Stimulated activated CD4-positive, alpha-beta T cell treated with anti-CD3 and anti-CD28 coated beads, TNF-alpha, amount 100 ng/mL, for 4 hours (primary cell): ENCODE data around the gene MINDY4B.
"Not testable (repeated sequence)": the region's sequence is repeated elsewhere in the genome, so short reads cannot be mapped to it uniquely, and the experiment has no call there.

Experiments used
- DNase-seq, 3 experiments: peaks; one replicate each; pipeline ENCODE4 v3.0.0-alpha.2; 2020; ENCODE audit warnings: low read depth in 3 of 3

MINDY4B gene

GRCh38 chr3:150898046-150898754, 7.0 kb downstream of the MINDY4B start:
- DNase-seq: no peak

GRCh38 chr3:150897592-150897991, 7.6 kb downstream of the MINDY4B start:
- no peak for DNase-seq

DNA sequence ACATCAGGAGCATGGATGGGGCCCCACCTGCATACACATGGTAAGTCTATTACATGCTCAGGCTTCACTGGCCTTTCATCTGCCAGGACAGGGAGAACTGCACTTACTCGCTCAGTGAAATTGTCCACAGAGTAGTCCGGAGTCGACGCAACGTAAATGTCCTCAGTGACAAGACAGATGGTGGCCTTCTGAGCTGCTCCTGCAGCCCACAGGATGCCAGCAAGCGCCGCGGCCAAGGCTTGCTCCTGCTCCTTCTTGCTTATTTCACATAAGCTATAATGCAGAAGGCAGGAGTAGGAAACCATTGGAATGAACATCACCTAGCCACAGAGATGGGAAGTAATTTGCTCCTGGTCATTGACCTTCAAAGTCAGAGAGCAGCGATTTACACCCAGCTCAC, 14.4 kb downstream of the MINDY4B start:
- no peak for DNase-seq

- DNase-seq: no peak
These were observed 14.9 kb downstream of the MINDY4B start for GRCh38 chr3:150890295-150890694.

GRCh38 chr3:150889106-150889505, 16.1 kb downstream of the MINDY4B start:
- DNase-seq: no peak

DNA sequence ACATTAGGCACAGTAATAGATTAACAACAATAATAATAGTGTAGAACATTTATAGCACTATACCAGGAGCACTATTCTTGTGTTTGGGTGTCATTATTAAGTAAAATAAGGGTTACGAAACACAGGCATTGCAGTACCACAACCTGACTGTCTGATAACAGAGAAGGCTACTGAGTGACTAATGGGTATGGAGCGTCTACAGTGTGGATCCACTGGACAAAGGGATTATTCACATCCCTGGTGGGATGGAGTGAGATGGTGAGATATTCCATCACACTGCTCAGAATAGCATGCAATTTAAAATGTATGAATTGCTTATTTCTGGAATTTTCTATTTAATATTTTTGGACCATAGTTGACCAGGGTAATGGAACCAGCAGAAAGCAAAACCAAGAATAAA, 18.2 kb downstream of the MINDY4B start:
- DNase-seq: no peak

DNA sequence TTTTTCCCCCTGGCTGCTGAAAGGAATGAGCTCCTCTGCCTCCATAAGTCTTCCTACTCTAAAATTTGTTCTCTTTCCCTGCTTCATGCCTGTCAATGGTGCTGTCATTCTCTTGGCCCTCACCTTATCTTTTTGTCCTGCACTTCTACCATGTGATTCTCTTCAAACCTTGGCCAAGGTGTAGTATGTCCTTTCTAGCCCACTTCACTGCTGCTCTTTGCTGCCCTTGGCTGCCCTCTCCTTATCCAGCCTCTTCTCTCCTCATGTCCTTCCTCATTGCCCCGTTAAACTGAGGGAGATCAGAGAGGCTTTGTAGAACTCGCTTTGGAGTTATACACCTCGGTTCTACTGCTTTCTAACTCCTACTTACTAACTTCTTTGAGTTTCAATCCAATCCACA, 19.7 kb downstream of the MINDY4B start:
- DNase-seq: no peak

GRCh38 chr3:150878996-150879575, 26.2 kb downstream of the MINDY4B start:
- DNase-seq: no peak

DNA sequence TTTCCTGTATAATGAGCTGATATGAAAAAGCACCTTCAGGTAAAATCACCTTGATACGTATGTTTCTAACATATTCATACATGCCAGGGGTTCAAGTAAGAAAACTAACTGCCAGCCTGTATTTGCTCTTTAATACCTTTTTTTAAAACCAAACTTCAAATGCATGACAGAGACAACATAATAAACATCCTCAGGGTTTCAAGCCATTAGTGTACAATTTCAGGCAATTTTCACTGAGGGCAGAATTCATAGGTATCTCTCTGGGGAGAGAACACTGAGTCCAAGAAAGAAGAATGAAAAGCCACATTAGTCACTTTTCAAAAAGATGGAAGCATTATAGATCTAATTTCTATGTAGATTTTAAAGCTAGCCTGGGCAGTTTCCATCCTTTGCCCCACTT, 26.9 kb downstream of the MINDY4B start:
- no peak for DNase-seq

- no peak for DNase-seq
These were observed 27.9 kb downstream of the MINDY4B start for GRCh38 chr3:150877303-150877702.

- no peak for DNase-seq
These were observed 28.5 kb downstream of the MINDY4B start for GRCh38 chr3:150876611-150877265.

DNA sequence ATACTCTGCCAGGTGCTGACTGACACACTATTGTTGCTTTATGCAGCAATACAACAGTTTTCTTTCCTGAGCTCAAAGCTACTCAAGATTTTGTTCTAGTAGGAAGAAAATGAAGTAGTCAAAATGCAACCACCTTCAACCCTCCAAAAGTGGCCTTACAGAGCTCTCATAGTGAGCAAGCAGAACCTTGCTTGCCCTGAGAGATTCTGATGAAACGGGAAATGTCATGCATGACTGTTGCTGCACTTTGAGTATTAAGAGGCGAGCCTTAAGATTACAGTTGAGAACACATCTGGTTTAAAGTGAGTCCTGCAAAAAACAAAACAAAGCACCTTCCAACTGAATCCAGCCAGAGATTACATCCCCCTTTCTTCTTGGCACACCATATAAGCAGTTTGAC, 29.7 kb downstream of the MINDY4B start:
- no peak for DNase-seq

GRCh38 chr3:150874666-150875219, 30.5 kb downstream of the MINDY4B start:
- no peak for DNase-seq

DNA sequence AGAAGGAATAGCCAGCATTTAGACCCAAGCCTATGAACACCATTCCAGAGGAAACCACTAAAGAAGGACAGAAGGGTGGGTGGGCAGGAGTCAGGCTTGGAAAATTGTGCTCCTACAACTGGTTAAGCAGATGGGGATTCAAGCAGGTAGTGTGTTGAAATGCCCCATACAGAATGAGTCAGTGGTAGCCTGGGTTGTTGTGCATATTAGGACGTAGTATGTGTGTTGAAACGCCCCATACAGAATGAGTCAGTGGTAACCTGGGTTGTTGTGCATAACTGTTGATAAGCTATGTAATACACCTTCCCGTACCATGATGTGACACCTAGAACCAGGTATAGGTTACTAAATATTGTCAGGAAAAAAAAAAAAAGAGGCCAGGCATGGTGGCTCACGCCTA, 34.0 kb downstream of the MINDY4B start:
- DNase-seq: no peak

DNA sequence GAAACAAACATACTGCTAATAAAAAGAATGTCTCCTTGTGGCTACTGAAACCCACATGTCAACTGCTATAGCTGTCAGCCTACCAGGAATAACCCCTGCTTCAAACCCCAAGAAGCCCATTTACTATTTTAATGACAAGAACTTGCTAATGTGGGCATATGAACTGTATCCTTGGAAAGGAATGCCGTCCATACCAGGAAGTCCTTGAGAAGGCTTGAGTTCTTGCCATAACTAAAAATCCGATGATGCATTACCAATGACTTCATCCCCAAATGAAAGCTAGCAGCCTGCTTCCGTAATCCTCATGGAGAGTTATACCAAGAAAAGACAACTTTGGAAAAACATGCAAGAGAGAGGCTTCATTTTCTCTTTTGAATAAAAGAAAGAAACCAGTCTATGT, 34.8 kb downstream of the MINDY4B start:
- no peak for DNase-seq

GRCh38 chr3:150868282-150868681, 37.0 kb downstream of the MINDY4B start:
- DNase-seq: no peak

- DNase-seq: no peak
These were observed 37.8 kb downstream of the MINDY4B start for GRCh38 chr3:150867434-150867833.

- DNase-seq: not testable (repeated sequence)
These were observed 41.3 kb downstream of the MINDY4B start for GRCh38 chr3:150863921-150864320.

- no peak for DNase-seq
These were observed 43.4 kb downstream of the MINDY4B start for GRCh38 chr3:150861851-150862250.

DNA sequence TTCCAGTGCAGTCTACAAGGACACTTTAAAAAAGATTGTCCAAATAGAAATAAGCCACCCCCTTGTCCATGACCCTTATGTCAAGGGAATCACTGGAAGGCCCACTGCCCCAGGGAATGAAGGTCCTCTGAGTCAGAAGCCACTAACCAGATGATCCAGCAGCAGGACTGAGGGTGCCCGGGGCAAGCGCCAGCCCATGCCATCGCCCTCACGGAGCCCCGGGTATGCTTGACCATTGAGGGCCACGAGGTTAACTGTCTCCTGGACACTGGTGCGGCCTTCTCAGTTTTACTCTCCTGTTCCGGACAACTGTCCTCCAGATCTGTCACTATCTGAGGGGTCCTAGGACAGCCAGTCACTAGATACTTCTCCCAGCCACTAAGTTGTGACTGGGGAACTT, 47.3 kb downstream of the MINDY4B start:
- not testable (repeated sequence) for DNase-seq

GRCh38 chr3:150850191-150850590, 55.0 kb downstream of the MINDY4B start:
- no peak for DNase-seq

- DNase-seq: no peak
These were observed 56.4 kb downstream of the MINDY4B start for GRCh38 chr3:150848864-150849263.

GRCh38 chr3:150847433-150847832, 57.8 kb downstream of the MINDY4B start:
- DNase-seq: no peak
